A549 treated with Mapracorat at 1 μM for 4 hours (cell line): ENCODE measurements around the gene SSC4D. TPM values are rescaled to one million over a fixed set of nuclear protein-coding genes. Genes with fewer than 3 reads are reported as not detected.

Experiments
- total RNA-seq: library from RNA; stranded (reverse); fragments of 200-300 nt; extraction: Qiagen RNA extraction; gene quantifications from 5 replicates; pipeline ENCODE4 v1.2.3, GENCODE V29; 2022

The SSC4D gene
- 0.73 to 1.5 TPM (median 0.89 TPM) in 5 replicates for total RNA-seq

DNA sequence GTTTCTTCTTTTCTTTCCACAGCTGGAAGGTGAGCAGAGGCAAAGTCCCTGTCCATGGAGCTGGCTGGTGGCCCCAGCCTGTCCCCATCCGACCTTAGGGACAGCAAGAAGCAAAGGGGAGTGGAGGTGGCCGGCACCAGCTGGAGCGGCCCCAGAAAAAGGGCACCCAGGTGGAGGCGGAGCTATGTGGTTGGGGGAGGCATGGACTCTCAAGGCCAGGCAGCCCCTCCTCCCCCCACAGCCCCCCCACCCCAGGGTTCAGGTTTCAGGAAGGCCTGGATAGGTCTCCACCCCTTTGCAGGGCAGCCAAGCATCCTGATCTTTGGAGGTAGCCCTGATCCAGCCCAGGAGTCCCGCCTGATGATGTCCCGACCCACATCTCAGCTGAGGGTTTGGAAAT is at the start of gene SSC4D:
Gene SSC4D, minus strand, starts transcription at position 161 of the 400 bp plus-strand sequence. CDS start 5,258 bp downstream, outside the sequence.

DNA sequence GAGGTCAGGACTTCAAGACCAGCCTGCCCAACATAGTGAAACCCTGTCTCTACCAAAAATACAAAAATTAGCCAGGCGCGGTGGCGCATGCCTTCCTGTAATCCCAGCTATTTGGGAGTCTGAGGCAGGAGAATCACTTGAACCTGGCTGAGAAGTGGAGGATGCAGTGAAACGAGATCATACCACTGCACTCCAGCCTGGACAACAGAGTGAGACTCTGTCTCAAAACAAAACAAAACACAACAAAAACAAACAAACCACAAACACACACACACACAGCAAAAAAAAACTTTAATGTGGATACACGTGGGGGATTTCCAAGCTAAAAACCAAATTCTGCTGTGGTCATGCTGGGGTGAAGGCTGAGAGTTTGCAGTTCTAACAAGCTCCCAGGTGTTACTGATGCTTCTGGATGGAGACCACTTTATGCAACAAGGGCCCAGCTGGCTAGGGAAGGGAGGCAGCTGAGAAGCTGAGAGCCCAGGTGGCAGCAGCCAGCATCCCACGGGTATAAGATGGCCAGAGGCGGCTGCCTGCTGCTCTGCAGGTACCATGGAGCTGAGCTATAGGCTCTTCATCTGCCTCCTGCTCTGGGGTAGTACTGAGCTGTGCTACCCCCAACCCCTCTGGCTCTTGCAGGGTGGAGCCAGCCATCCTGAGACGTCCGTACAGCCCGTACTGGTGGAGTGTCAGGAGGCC is 15.1 kb upstream of the SSC4D start, which contains the start of gene ZP3:
Gene ZP3, plus strand, starts transcription at position 538 of the 699 bp plus-strand sequence. Its CDS starts 15 bp downstream, at position 553.

DNA sequence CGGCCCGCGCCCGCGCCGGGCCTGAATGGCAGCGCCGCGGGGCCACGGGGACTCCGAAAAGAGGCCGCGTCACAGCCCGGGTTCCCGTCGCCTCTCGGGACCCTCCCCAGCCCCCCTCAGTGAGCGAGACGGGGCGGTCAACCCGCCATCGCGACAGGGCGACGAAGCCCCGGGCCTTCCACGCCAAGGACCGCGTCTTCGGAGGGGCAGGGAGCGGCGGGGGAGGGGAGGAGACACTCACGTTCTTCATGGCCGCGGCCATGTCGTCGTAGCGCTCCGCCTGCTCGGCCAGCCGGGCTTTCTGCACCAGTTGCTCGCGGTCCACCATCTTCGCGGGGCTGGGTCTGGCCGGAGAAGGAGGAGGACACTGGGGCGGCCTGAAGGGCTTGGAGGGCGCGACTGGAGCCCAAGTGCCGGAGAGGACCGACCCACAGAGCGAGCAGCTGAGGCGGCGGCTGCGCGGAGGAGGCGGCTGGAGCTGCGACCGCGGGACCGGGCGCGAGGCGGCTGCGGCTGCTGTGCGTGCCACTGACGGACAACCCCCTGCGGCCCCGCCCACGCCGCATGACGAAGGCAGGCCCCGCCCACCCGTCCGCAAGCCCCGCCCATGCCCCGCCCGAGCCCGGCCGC is 50.9 kb downstream of the SSC4D start, which contains the start of gene YWHAG:
Gene YWHAG, minus strand, starts transcription at position 511 of the 630 bp plus-strand sequence. Its CDS starts 183 bp downstream, at position 328.

Other genes with a start within 250 kb of the SSC4D start
- gene SRRM3, start 207.8 kb downstream of the SSC4D start, total RNA-seq: 8.0 to 11.6 TPM (median 11.3 TPM) in 5 replicates
- gene HSPB1, start 107.0 kb downstream of the SSC4D start, total RNA-seq: 932 to 1,434 TPM (median 1,385 TPM) in 5 replicates
- 207 to 235 TPM (median 221 TPM) in 5 replicates for gene YWHAG, start 50.7 kb downstream of the SSC4D start, total RNA-seq
- gene ZP3, start 15.3 kb upstream of the SSC4D start, total RNA-seq: 17.8 to 21.0 TPM (median 20.2 TPM) in 5 replicates
- gene DTX2, start 52.0 kb upstream of the SSC4D start, total RNA-seq: 27.6 to 35.4 TPM (median 29.8 TPM) in 5 replicates
- 10.7 to 19.4 TPM (median 17.7 TPM) in 5 replicates for gene UPK3B, start 100.9 kb upstream of the SSC4D start, total RNA-seq
- gene SPDYE16, start 133.6 kb upstream of the SSC4D start, total RNA-seq: not detected in 5 replicates
- gene POMZP3, start 217.6 kb upstream of the SSC4D start, total RNA-seq: 22.1 to 25.7 TPM (median 24.2 TPM) in 5 replicates